Sigmoid colon (tissue), 4 donors: ENCODE results near the gene USP25.

Experiments used
- EP300 ChIP-seq, 4 donors: sonication (generic); formaldehyde crosslinking; IDR thresholded peaks; one replicate each; pipeline ENCODE4 v1.6.1; 2017; ENCODE audit warnings: antibody characterized with exemption in 4 of 4
- TF ChIP-seq, protein P1 (sequence below), 4 experiments: fragments of 450-650 bp in 3 of 4; fragments of 200-600 bp in 1 of 4; IDR thresholded peaks; one replicate each; pipeline ENCODE4 v1.5.1; 2016 to 2019; ENCODE audit warnings: antibody characterized with exemption in 4 of 4, mild to moderate bottlenecking in 3 of 4, moderate library complexity in 2 of 4

- TF ChIP-seq, protein P1, sequence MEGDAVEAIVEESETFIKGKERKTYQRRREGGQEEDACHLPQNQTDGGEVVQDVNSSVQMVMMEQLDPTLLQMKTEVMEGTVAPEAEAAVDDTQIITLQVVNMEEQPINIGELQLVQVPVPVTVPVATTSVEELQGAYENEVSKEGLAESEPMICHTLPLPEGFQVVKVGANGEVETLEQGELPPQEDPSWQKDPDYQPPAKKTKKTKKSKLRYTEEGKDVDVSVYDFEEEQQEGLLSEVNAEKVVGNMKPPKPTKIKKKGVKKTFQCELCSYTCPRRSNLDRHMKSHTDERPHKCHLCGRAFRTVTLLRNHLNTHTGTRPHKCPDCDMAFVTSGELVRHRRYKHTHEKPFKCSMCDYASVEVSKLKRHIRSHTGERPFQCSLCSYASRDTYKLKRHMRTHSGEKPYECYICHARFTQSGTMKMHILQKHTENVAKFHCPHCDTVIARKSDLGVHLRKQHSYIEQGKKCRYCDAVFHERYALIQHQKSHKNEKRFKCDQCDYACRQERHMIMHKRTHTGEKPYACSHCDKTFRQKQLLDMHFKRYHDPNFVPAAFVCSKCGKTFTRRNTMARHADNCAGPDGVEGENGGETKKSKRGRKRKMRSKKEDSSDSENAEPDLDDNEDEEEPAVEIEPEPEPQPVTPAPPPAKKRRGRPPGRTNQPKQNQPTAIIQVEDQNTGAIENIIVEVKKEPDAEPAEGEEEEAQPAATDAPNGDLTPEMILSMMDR (IDR thresholded peaks at IDR 0.05): no peak
- TF ChIP-seq EP300 (IDR thresholded peaks at IDR 0.05): no peak
Measured at GRCh38 chr21:15868940-15869339, 139.2 kb downstream of the USP25 start.
